Vagina (tissue), 2 donors: ENCODE results near the gene OSGIN1.

Experiments used
- CTCF ChIP-seq, 3 experiments: fragments of 450-650 bp in 2 of 3; fragments of 200-600 bp in 1 of 3; sonication (generic) in 1 of 3; IDR thresholded peaks; one replicate each; pipeline ENCODE4 v1.5.1; 2017 to 2019; ENCODE audit warnings: antibody characterized with exemption in 3 of 3, mild to moderate bottlenecking in 2 of 3, moderate library complexity in 2 of 3
- POLR2A ChIP-seq, 2 donors: fragments of 450-650 bp; IDR thresholded peaks; one replicate each; pipeline ENCODE4 v1.6.1; 2017; ENCODE audit warnings: antibody characterized with exemption in 2 of 2, mild to moderate bottlenecking in 2 of 2, moderate library complexity in 2 of 2
- POLR2AphosphoS5 ChIP-seq, 2 donors: sonication (generic); formaldehyde crosslinking; IDR thresholded peaks; one replicate each; pipeline ENCODE4 v1.9.0; 2017; ENCODE audit warnings: antibody characterized with exemption in 2 of 2, mild to moderate bottlenecking in 2 of 2, low read depth in 1 of 2; ENCODE audit not compliant: insufficient read depth in 1 of 2

- TF ChIP-seq CTCF (IDR thresholded peaks at IDR 0.05) (no peak), POLR2AphosphoS5 (IDR thresholded peaks at IDR 0.05; ENCODE audit: insufficient read depth in 1 of 2, low read depth in 1 of 2) (no peak), POLR2A (IDR thresholded peaks at IDR 0.05) (no peak)
Observed at GRCh38 chr16:83980794-83981193, 27.8 kb downstream of the OSGIN1 start.
